HG03039 (cell line): ENCODE data around the gene HUNK.

Source experiments
- ATAC-seq: cut with Tn5 transposase; IDR thresholded peaks from one replicate; pipeline ENCODE4 v1.9.1; 2021; ENCODE audit warnings: mild to moderate bottlenecking, moderate library complexity; ENCODE audit not compliant: unreplicated experiment

The HUNK gene

DNA sequence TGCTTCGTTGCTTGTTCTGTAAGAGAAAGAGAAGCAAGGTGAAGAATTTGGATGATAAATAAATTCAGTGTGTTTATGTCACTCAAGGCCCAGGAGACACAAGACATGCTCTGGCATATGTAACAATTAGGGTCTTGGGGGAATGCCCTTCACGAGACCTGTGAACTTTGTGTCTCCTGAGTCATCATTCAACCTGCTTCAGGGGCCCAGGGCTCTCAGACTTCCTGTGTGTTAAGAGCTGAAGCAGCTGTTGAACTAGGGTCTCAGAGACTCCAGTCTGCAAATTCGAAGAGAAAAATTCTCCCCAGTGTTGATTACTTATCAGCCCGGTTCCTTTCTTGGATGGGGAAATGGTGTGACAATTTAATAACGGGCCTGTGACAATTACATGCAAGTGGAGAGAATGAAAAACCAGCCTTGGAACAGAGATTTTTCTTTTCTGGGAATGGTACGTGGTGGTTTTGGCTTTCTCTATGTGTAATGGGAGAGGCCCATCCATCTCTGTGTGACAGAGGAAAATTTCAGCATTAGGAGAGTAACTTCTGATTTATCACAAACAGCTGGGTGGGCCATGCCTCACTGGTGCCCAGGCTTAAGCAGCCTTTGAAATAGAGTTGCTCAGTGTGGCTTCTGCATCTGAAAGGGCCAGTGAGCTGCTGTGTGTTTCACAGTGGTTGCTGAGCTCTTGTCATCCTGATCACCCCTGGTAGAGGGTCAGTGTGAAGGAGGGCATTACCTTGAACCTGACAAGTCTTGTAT, 22.4 kb downstream of the HUNK start:
- no peak for ATAC-seq

DNA sequence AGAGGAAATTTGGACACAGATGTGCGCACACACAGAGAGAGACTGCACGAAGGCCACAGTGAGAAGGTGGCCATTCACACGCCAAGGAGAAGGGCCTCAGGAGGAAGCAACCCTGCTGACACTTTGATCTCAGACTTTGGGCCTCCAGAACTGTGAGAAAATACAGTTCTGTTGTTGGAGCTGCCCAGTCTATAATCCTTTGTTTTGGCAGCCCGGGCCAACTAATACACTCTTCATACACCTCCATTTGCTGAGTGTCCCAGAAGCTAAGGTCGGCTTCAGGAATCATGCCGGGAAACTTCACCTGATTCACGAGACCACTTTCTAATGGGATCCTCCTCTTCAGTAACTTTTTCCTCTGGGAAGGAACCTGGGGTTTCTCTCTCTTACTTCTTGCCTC, 23.2 kb downstream of the HUNK start:
- ATAC-seq: no peak

DNA sequence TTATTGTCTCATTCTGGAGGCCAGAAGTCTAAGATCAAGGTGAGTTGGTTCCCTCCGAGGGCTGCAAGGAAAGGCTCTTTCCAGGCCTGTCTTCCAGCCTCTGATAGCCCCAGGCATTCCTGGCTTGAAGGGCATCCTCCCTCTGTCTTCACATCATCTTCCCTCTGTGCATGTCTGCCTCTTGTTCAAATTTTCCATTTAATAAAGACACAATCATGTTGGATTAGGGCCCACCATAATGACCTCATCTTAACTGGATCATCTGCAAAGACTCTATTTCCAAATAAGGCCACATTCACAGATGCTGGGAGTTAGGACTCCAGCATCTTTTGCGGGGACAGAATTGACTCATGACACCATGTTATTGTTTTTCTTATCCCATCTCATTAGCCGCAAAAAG, 24.5 kb downstream of the HUNK start:
- no peak for ATAC-seq

DNA sequence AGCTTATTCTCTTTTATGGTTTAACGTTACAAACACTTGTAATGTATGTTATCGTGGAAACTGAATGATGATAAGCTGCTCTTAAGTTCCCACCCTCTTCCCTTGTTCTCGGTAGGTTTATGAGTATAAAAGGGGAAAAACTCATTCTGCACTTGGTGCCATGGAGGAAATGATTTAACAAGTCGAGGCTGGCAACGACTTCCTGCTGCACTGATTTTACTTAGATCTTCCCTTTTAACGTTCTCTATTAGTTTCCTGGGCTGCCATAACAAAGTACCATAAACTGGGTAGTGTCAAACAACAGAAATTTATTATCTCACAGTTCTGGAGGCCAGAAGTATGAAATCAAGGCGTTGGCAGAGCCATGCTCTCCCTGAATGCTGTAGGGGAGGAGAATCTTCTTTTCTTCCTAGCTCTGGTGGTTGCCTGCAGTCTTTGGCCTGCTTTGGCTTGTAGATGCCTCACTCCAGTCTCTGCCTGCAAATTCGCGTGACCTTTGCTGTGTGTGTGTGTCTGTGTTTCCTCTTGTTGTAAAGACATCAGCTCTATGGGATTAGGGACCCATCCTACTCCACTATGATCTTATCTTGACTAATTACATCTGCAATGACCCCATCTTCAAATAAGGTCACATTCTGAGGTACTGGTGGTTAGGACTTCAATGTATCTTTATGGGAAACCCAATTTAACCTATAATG, 26.3 kb downstream of the HUNK start:
- ATAC-seq: no peak

DNA sequence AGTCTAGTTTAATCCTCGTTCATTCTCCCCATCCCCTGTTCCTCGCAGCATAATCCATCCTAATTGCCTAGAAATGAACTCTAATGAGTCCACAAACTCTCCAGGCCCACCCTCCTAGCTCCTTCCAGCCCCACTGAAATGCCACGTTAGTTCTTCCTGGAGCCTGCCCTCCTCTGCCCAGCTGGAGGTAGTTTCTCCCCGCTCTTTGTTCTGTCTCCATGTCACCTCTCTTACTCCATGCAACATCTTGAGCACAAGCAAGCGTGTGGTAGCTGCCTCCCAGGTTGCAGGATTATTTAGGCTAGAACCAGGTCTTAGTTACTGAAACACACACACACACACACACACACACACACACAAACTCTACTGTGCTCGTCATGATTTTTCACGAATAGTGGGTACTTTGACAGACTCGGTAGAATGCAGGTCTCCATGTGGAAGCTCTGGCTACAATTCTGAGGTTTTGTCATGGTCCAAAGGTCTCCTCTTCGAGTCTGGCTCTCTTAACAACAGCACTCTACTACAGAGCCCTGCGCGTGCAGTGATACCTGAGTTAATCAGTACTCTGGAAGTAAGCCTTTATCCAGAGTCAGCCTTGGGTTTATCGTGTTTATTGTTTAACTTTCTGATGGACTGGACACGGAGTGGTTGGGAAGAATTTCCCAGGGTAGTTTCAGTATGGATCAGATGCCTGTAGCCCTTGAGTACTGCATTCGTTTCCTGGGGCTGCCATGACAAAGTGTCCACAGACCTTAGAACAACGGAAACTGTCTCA, 27.5 kb downstream of the HUNK start:
- no peak for ATAC-seq

DNA sequence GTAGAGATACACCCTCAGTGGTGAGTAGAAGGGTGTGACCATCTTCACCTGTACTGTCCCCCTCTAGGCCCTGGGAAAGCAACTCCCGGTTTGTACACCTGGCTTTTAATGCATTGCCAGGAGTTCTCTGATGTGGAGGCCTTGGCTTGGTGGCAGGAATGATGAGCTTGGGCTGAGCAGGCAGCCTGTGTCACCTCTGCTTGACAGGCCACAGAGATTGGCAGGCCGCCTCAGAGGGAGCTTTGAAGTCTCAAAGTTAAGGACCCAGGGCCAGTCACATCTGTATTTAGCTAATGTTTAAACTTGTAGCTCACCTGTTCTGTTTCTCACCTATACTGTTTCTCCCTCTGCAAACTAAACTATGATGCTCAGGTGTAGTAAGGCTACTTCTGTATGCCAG, 28.5 kb downstream of the HUNK start:
- no peak for ATAC-seq

DNA sequence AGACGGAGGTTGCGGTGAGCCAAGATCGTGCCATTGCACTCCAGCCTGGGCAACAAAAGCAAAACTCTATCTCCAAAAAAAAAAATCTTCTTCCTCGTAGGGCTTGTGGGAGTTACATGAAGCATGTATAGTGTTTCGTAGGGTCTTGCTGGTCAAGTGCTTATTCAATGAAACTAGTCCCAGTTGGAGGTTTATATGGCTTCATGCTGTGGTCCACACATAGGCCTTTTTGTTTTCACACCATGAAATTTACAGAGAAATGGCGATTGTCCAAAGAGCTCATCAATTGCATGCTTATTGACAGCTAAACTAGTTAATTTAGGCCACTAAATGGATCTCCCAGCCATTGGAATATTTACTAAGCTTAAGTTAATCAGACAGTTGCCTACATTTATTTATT, 29.6 kb downstream of the HUNK start:
- ATAC-seq: no peak

DNA sequence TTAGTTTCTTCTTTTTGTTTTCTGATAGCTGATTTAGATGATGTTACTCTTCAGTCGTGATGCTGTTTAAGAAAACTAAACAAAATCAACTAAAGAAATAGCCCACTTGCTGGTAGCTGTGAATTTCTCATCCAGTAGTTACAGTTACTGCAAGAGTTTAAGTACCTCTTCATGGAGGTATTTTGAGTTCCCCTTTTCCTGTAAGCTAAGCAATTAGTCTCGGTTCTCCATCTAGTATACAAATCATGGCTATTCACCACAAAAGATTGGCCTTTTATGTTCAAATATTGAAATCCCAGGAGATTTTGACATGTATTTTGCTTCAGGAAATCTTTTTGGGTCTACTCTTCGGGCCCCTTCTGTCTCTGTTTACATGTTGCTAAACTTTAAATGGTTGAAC, 31.1 kb downstream of the HUNK start:
- ATAC-seq: no peak

DNA sequence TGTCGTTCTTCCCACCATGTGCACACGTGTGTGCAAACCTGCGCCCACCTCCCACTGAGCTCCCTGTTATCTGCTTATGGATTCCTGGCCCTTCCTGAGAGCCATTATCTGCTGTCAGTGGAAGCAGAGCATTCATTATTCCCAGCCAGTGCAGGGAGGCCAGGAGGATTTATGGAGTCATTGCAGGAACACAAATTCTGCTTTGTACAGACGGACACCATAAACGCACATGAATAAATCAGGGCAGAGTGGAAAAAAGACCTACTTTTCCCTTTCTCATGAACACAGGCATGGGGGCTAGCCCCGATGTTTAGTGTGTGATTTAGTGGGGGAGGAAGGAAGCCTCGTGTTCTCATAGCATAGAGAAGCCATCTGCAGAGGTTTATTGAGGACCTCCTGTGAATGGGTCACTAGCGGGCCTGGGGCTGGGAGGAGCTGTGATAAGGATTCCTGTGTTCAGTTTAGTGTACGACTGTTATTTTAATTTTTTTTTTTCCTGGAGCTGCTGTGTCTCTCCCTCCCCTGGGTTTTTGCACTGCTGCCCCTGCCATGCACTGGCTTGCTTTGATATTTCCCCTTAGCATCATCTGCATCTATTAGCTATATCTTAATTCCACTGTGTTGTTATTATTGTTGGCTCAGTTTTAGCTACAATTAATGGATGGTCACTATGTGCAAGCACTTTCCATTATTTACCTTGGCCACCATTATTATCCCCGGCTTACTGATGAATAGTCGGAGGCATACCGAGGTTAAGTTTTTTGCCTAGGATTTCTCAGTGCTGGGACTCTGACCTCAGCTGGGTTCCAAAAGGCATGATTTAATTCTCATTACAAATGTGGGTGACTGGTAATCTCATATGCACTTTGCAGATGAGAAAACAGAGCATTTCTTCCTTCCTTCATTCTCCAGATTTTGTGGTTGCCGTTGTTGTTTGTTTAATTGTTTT, 33.0 kb downstream of the HUNK start:
- ATAC-seq: no peak

DNA sequence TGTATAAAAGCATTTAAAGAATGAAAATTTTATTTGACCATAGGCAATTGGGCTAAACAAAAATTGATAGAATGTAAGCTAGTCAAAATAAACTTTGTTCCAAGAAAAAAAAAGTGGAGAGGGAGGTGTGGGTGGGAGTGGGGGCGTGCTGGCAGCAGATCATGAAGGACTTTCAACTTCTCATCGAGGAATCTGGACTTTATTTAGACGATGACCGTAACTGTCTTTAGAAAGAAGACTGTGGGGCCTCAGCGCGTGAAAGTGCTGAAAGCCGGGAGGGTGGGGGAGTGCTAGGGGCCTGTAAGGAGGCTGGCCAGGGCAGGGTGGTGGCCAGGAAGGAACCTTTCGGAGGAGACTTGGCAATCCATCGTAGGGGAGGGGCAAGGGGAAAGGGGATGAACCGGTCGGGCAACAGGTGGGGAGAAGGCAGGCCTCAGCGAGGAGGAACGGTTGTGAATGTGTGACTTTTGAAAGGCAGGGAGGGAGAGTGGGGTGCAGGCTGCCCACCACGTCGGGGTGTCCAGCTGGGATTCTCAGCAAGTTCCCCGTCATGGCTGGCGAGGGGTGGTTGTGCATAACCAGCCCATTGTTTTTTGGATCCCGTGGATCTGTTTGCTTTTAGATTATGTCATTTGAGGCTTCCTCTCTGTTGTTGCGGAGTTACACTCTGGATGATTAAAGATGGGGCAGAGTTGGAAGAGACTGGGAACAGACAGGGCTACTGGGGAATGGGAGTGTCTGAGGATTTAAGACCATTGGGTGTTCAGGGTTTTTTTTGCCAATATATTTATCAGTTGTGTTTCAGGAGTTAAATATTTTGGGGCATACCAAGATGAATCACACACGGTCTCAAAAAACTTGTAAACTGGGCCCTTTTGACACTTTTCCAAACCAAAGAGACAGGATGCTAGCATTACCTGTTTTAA, 35.5 kb downstream of the HUNK start:
- ATAC-seq: no peak

DNA sequence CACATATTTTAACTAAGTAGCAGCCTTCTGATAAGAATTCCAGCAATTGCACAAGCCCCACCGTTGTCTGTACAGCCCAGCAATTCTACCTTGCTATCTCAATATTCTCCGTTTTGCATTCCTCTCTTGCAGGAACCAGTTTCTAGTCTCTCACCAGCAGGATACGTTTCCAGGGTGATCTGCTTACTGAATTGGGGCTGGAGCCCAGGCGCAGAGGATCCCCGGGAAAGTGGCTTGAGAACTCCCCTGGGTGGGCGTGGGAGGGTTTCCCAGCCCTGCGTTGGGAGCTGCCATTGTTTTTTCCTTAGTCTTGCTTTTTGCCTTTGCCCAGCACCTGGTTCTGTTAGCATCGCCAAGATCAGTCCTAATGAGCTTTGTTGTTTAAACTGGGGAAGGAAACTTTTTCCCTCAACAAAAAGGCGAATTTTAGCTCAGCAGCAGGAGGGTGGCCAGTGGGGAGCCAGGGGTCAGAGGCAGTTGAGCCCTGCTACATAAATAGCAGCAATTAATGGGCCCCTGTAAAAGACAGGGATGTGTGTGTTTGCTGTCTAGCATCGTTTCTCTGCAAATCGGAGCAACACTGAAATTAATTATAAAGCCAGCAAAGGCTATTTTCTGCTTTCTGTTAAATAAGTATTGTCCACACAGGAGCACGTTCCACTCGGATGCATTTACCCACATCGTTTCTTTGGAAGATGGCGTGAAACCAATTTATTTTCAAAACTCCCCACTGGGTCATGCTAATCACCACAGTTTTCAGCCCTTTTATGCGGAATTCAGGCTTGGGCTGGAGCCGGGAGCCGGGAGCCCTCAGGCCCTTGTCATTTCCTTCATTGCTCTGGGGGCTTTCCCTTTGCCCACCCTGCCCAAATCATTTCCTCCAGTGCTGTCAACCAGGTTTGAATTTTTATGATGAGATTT, 36.6 kb downstream of the HUNK start:
- ATAC-seq: no peak

DNA sequence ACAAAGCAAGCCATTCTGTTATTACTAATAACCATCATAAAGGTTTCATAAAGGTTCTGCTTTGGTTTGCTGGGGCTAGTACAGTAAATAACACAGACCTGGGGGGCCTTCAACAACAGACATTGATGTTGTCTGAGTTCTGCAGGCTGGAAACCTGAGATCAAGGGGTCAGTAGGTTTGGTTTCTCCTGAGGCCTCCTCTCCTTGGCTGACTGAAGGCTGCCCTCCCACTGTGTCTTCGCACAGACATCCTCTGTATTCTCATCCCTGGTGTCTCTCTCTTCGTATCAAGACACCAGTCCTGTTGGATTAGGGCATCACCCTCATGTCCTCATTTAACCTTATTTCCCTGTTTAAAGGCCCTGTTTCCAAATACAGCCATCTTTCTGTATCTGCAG, 37.3 kb downstream of the HUNK start:
- ATAC-seq: no peak

DNA sequence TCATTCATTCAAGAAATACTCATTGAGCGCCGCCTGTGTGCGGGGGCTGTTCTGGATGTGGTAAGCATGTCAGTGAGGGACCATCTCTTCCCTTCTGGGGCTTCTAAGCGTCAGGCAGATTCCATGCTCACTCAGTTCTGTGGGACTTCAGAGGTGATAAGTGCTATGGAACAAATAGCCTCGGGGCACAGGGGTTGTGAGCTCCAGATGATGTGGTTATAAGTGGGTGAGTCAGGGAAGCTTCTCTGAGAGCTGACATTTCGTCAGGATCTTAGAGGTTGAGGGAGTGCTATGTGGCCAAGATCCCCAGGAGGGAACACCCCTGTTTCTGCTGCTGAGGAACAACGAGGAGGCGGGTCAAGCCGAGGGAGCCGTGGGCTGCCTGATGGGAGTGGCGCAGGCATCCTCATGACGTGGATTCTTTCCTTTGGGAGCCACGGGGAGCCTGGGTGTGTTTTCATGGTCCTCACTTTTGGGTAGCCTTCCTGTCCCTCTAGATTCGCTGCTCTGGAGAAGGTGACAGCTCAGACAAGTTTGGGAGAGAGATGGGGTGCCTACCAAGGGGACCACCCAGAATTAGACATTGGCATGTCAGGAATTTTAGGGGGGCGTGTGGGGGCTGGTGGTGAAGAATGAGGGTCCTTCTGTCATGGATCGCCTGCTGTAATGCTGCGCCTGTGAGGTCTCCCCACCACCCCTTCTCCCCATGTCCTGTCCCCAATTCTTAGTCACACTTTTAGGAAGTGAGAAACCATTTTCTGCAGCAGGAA, 38.5 kb downstream of the HUNK start:
- no peak for ATAC-seq

DNA sequence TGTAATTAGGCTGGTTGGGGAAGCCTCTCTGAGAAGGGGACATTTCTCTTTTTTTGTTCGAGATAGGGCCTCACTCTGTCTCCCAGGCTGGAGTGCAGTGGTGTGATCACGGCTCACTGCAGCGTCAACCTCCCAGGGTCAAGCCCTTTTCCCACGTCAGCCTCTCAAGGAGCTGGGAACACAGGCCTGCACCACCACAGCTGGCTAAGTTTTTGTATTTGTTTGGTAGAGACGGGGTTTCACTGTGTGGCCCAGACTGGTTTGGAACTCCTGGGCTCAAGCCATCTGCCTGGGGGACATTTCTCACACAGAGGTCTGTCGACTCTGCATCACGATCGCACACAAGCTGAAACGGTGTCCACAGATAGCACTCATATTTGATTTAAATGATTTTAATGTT, 39.7 kb downstream of the HUNK start:
- no peak for ATAC-seq

DNA sequence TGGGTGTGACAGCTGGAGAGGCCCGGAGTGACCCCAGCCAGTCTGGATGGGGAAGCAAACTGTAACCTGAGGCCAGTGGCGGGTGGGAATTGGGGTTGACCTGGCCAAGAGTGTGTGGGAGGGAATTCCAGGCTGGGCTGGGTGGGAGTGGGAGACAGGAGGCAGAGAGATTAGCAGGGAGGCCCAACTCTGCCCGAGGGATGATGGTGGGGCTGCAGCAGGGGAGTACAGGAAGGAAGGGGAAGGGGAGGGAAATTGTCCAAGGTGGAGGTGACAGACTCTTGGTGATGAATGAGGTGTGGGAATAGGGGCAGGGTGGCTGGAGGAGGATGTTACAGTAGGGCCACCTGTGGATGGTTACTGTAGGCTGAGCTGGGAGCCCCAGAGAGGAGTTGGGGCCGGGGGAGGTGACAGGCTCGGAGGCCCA, 40.4 kb downstream of the HUNK start:
- ATAC-seq: no peak

DNA sequence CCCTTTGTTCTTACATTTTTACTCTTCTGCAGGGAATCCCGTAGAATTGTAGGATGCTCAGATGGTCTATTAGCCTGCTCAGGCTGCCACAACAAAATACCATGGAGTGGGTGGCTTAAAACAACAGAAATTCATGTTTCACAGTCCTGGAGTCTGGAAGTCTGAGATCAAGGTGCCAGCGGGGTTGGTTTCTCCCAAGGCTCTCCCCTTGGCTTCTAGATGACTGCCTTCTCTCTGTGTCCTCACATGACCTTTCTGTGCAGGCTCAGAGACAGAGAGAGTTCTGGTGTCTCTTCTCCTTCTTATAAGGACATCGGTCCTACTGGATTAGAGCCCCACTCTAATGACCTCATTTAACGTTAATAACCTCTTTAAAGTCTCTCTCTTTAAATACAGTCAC, 41.7 kb downstream of the HUNK start:
- ATAC-seq: no peak

DNA sequence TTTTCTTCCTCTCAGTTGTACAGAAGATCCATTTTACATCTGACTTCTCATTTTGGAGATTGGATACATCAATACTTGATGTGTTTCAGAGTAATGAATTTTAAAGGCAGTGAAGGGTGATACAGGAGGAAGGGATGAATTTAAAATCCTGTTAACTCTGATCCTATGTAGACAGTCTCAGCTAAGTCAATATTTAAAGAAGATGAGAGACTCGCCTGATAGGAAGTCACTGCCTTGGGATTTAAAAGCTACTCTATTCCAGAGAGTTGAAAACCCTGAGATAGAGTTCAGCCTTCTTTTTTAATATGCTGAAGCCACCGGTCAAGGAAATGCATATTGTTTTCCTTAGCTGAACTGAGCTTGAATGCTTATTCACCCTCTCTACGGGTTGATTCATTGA, 42.7 kb downstream of the HUNK start:
- ATAC-seq: no peak

DNA sequence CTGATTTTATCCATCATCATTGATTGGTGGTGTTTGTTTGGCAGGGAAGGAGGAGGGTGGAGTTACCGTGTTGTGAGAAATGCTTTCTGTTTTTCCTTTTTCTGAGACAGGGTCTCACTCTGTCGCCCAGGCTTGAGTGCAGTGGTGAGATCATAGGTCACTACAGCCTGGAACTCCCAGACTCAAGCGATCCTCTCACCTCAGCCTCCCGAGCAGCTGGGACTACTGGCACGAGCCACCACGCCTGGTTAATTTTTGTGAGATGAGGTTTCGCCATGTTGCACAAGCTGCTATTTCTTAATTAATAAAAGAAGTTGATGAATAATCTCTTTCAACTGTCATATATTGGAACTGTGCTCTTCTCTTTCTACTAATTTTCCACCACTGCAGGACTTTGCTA, 44.3 kb downstream of the HUNK start:
- ATAC-seq: no peak
